ENCODE measurements around the gene GPX6.
"Not testable (repeated sequence)": the region's sequence is repeated elsewhere in the genome, so short reads cannot be mapped to it uniquely, and the experiment has no call there.

The GPX6 gene, protein sequence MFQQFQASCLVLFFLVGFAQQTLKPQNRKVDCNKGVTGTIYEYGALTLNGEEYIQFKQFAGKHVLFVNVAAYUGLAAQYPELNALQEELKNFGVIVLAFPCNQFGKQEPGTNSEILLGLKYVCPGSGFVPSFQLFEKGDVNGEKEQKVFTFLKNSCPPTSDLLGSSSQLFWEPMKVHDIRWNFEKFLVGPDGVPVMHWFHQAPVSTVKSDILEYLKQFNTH

DNA sequence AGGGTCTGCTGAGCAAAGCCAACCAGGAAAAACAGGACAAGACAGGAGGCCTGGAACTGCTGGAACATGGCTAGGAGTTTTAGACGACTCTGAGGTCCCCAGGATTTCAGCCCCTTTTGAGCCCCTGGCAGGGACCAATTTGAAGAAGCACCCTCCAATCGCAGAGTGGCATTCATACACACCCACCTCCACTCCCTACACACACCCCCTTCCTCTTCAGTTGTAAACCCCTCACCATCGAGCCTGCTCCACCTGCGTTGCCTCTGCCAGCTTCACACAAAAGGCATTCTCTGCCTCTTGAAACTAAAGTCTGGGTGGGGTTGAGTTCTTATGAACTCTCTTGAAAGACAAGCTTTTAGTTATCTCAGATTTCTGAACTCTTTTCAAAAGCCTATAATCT, at the start of gene GPX6:
Gene GPX6 (minus strand): TSS at position 118 of the 400 bp plus-strand sequence. CDS start 50 bp downstream, at position 68.
- no peak for DNase-seq

DNA sequence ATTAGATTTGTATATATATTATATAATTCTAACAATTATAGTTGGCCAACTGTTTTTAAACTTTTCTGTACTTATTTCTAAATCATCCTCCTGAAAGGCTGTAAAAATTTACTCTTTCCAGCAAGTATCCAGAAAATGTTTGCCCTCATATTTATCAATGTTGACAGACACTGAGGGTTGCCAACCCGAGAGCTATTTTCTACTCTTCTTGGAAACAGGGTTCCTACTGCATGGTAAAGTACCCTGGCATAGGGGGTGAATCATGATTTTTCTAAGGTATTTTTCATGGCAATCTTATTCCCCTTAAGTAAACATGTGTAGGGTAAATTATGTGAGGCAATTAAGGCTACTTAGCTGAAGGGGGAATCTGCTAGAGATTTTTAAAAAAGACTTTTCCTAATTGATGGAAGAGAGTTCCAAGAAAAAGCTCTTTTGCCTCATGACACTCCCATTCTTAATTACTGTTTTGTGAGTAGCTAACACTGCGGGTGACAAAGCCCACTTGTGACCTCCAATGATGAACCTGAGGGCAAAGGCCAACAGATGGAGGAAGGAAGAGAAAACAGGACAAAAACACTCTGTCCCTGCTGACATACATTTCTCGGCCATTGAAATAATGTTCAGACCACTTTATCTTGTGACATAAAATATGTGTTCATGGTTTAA, 48.0 kb upstream of the GPX6 start:
- DNase-seq = no peak

DNA sequence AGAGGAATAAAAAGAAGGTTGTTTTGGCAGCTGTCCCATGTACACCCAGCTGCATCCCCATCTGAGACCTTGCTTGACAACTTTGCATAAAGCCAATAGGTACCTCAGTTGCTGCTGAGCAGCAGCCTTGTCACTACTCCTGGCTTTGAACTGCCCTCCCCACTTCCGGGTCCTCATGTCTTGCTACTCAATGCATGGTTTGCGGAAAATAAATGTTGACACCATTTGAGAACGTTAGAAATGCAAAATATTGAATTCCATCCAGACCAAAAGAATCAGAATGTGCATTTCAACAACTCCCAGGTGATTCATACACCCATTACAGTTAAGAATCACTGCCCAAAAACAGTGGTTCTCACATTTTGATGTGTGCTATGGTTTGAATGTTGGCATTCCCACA, 43.0 kb upstream of the GPX6 start:
- no peak for DNase-seq

DNA sequence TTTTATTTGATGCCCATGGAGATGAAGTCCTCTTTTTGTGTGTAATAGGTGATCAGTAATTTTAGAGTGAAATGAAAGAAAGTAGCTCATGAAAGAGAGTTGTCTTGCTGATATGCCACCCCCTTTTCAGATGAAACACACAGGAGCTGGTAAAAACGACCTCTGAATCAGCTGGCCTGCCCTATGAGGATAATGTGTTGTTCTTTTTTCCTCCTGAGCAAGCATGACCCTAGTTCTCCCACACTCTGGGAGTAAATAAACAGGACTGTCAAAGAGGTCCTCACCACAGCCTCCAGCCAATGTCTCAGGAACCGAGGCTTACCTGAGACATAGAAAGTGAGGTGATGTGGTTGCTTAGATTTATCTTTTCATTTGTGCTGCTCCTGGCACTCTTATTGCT, 39.5 kb upstream of the GPX6 start:
- no peak for DNase-seq

DNA sequence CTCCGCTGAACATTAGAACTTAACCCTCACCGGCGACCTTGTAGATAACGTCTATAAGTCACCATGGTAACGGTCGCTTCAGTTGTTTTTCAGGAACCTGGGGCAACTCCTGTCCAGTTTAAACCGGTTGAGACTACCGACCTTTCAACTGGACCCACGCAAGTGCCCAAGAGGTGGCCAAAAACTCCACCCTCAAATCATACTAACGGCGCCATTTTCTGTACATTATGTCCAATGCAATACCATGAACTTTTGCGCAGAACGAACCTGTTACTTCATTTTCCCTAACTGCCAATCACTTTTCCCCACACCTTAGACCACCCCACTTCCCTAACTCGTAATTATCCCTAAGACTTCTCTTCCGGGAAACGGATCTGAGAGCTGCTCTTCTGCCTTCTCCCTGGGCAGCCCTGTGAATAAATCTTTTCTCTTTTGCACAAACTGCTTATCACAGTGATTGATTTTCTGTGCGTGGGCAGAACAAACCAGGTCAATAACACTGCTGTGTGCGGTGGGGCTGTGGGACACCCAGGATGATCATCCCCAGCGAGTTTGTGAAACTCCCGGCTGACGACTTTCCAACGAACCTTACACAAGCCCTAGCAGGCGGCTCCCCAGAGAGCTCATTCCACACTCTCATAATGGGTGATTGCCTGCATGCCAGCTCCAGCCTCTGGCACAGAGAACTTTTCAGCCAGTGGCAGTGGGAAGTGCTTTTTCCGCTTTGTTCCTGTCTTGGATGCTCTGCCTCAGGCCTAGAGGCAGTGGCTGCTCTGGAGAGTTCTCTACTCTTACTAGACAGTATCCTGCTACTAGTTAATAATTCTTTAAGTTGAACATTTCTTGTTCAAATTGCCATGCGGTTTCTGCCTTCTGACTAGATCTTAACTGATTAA, 38.6 kb upstream of the GPX6 start:
- no peak for DNase-seq

DNA sequence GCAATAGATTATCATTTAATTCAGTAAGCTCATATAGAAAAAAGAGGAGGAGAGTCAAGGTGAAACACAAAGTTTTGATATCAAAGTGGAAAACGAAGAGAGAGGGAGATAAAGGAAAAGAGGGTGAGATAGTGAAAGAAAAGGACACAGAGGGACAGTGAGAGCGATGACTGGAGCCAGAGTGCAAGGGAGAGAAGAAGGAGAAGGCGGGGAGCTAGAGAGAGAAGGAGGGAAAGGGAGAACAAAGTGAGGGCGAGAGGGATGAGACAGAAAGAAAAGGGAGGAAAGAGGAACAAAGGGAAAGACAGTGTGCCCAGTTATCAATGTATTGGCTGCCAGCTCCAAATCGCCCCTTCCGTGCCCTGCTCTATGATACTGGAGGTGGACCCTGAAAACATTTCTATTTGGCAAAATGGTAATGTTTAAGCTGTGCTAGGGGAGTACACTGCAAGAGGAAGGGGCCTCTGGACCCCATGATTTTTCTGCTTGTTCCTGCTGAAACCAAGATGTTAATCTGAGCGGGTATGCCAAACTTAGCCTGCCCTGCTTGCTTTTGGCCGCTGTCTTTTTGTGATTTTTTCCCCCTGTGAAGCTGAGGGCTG, 37.9 kb upstream of the GPX6 start:
- DNase-seq = no peak

- DNase-seq = no peak
Observed at GRCh38 chr6:28551891-28552666, 36.5 kb upstream of the GPX6 start.

DNA sequence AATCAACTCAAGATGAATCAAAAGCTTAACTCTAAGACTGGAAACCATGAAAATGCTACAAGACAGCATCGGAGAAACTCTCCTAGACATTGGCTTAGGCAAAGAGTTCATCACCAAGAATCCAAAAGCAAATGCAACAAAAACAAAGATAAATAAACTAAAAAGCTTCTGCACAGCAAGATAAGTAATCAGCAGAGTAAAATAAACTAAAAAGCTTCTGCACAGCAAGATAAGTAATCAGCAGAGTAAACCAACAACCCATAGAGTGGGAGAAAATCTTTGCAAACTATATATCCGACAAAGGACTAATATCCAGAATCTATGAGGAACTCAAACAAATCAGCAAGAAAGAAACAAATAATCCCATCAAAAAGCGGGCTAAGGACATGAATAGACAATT, 31.4 kb upstream of the GPX6 start:
- not testable (repeated sequence) for DNase-seq

GRCh38 chr6:28545955-28546354, 30.4 kb upstream of the GPX6 start:
- DNase-seq = no peak

DNA sequence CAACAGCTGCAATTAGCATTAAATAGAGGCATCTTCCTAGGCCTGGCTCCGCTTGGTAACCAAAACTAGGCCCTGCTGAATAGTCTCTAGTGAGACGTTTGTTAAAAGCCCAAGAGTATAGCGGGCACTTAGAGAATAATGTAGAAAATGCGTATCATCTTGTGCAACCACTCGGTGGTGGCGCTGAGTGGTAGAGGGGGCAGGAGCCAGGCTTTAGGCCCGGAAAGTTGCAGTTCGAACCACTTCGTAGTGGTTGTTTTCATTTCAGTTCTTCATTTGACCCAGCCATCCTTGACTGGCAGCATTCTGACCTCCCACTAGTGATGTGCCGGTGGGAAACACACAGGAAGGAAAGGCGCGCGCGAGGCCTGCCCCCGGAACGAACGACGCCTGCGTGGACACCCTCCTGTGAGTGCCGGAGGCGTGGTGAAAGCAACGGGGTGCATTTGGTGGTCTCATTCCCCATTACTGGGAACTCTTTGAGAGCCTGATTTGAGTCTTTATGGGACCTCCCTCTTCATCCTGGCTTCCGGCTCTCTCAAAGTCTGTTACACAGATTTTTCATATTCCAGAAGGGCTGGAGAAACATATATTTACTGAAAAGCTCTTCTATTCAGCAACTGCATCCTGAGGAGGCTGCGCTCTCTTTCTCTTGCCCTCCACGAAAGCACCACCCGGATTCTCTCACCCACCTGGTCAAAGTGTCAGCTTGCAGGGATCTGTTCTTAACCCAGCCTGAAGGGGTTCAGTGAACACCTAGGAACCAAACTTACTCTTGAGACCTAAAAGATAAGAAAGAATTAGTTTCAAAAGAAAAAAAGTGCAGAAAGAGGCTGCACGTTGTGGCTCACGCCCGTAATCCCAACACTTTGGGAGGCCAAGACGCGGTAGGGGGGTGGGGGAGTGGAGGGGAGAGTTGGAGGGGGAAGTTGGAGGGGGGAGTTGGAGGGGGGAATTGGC, 28.3 kb upstream of the GPX6 start:
- peak; percentile 57 for DNase-seq

- peak; percentile 55 for DNase-seq
Observed at GRCh38 chr6:28542440-28543296, 27.1 kb upstream of the GPX6 start.

- no peak for DNase-seq
Observed at GRCh38 chr6:28541996-28542395, 26.4 kb upstream of the GPX6 start.

DNA sequence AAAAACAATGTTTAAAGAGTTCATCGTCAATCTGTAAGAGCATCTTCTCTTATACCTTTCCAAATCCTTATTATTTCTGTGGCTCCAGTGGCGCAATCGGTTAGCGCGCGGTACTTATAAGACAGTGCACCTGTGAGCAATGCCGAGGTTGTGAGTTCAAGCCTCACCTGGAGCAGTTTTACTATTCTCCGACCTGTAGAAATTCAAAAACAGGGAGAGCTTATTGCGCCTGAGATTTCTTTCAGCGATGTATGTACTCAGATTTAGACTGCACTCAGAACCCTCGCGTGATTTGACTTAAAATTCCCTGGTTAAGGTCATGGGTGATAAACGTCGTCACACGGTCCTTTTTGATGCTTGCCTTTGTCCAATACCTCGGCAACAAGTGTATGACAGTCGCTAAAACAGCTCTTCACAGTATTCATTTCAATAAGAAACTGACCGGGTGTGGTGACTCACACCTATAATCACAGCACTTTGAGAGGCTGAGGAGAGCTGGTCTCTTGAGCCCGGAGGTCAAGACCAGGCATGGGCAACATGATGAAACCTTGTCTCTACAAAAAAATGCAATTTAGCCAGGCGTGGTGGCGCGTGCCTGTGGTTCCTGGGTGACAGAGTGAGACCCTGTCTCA, 22.0 kb upstream of the GPX6 start:
- no peak for DNase-seq

DNA sequence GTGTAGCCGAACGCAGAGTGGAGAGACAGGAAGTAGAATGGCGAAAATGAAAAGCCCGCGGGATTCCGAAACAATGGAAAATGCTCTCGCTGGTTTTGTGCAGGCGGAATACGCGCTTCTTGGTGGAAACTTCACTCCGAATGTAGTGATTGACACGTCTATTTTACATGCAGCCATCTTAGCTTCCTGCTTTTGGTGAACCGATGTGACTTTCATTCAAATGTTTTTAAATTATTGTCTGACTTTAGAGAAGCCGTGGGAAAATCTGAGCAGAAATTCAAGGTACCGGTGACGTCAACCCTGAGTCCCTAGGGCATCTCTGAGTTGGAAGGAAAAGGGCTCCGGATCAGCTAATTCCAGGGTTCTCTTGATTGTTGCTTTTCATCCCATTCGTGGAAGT, 21.5 kb upstream of the GPX6 start:
- DNase-seq = no peak

GRCh38 chr6:28534875-28535274, 19.3 kb upstream of the GPX6 start:
- DNase-seq = no peak

DNA sequence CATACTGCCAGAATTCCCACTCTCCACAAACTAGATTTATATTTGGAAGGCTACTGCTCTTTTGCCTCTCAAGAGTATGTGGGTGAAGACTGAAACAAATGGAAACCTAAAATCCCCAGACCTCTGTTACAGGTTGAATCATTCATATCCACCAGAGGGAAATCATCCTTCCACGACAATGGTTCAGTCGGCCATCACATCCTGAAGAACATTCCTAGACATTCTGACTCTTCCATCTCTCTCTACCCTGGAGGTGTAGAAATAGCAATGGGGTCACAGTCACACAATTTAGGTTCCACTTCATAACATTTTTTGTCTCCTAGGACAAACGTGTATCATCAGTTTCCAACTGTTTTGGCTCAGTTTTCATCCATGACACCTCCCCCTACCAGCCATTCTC, 18.7 kb upstream of the GPX6 start:
- DNase-seq = no peak

DNA sequence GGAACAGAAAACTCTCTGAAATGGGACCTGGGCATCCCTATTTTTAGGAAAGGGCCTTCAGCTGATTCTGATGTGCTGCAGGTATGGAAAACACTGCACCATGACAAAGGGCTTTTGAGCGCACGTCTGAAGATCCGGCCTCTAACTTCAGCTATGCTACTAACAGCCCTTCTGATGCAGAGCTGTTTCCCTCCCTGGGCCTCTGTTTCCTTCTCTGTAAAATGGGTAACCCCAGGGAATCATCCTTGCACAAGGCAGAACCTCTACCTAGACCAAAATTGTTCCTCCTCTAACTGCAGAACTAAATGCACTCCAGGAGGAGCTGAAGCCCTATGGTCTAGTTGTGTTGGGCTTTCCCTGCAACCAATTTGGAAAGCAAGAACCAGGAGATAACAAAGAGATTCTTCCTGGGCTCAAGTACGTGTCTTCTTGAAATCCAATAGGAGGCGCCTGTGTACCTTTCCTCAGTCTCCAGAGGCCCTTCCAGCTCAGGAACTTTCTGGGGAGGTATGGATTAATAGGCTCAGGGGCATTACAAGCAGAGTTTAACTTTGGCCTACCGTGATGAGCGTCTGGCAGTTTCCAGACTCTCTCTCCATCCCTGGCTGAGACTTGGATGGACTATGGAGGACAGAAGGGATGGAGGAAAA, 16.0 kb upstream of the GPX6 start:
- no peak for DNase-seq

- DNase-seq = no peak
Observed at GRCh38 chr6:28530777-28531176, 15.2 kb upstream of the GPX6 start.

DNA sequence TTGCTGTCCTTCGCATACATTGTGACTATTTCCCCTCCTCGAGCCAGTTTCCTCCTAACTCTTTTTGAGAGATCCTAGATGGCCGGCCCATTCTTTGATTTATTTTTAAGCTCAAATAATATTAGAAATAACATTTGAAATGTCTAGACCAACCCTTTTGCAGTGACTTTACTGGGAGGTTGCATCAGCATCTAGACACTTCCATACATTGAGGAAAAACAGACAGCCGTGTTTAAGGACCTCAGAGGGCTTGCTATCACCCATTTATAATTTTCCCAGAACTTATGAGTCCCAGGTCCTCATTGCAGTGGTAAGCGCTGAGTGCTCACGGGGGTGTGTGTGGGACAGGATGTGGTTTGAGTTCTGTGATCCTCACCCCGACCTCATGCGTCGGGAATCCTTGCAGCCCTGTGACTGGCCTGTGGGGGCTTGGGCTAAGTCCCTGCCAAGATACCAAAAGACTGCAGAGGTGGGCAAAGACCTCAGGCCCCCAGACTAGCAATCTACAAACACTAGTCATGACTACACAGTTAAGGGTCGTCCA, 10.0 kb upstream of the GPX6 start, which contains the start of gene GPX5:
Gene GPX5 (plus strand): TSS at position 386 of the 544 bp plus-strand sequence. CDS start 133 bp downstream, at position 519.
- DNase-seq = no peak

Data from femur (tissue), 1 donor.